ENCODE data around the gene NELFB. TPM values are rescaled to one million over a fixed set of nuclear protein-coding genes. Genes with fewer than 3 reads are reported as not detected.

The NELFB gene
- total RNA-seq, 1 experiment from 2014 or later = 95.0 TPM

DNA sequence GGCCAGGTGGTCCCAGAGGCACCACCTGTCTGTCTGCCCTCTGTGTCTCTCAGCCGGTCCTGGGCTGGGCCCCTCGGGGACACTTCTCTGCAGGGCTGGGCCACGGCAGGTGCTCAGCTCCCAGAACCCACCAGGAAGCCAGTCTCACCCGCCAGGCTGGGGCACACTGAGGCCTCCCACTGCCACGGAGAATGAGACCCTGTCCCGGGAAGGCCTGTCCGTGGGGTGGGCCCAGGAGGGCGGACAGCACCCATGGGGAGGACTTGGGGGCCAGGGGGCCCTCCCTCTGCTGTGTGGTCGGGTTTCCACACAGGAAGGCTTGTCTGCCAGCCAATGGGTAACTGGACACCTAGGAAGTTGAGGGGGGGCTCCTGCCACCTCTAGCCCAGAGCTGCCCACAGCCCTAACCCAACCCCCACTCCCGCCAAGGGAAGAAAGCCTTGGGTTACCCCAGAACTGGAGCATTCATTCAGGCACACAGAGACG is 18.1 kb upstream of the NELFB start (continued):
- TF ChIP-seq, protein P1, sequence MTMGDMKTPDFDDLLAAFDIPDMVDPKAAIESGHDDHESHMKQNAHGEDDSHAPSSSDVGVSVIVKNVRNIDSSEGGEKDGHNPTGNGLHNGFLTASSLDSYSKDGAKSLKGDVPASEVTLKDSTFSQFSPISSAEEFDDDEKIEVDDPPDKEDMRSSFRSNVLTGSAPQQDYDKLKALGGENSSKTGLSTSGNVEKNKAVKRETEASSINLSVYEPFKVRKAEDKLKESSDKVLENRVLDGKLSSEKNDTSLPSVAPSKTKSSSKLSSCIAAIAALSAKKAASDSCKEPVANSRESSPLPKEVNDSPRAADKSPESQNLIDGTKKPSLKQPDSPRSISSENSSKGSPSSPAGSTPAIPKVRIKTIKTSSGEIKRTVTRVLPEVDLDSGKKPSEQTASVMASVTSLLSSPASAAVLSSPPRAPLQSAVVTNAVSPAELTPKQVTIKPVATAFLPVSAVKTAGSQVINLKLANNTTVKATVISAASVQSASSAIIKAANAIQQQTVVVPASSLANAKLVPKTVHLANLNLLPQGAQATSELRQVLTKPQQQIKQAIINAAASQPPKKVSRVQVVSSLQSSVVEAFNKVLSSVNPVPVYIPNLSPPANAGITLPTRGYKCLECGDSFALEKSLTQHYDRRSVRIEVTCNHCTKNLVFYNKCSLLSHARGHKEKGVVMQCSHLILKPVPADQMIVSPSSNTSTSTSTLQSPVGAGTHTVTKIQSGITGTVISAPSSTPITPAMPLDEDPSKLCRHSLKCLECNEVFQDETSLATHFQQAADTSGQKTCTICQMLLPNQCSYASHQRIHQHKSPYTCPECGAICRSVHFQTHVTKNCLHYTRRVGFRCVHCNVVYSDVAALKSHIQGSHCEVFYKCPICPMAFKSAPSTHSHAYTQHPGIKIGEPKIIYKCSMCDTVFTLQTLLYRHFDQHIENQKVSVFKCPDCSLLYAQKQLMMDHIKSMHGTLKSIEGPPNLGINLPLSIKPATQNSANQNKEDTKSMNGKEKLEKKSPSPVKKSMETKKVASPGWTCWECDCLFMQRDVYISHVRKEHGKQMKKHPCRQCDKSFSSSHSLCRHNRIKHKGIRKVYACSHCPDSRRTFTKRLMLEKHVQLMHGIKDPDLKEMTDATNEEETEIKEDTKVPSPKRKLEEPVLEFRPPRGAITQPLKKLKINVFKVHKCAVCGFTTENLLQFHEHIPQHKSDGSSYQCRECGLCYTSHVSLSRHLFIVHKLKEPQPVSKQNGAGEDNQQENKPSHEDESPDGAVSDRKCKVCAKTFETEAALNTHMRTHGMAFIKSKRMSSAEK (CRISPR knock-in tag; IDR thresholded peaks at IDR 0.05; ENCODE audit: borderline replicate concordance) = no peak
- TF ChIP-seq CDX4 (CRISPR knock-in tag; IDR thresholded peaks at IDR 0.05; ENCODE audit: borderline replicate concordance) (no peak), ZSCAN18 (CRISPR knock-in tag; IDR thresholded peaks at IDR 0.05) (no peak), ERG (CRISPR knock-in tag; IDR thresholded peaks at IDR 0.05) (no peak)

DNA sequence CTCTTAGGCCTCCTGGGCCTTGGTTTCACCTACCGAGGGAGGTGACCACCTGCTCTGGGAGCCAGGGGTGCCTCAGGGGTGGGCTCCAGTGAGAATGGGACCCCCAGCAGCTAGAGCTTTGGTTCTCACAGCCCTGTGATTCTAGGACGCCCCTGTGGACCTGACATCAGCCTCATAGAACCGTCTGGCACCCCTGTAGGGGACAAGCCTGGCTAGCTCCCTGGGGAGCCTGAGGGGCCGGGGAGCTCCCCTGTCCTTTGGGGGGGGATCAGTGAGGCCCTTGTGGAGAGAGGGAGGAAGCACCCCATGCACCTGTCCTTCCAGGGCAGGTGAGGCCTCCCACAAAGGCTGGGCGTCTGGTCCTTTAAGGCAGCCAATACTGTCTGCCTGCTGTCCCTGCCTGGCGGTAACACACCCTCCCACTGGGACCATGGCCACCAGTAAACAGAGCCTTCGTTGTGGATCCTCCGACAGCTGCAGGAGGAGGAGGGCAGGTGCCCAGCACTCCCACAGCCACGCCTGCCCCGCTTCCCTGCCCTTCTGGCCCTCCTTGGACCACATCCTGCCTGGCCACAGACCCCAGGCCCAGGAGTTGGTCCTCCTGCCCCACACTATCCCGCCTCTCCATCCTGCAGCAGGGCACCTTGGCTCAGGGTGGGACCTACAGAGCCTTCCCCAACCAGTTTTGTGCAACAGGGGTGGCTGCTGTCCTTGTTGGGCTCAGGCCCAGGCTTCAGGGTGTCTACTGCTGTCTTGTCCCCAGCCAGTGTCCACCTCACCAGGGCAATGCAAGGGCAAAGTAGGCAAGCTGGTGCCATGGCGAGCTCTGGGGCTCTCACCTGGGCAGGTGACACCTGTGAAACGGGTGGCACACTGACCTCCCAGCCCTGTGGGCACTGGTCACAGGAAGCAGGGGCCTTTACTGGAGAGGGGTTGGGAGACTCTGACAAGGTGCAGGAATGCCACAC is 17.1 kb upstream of the NELFB start:
- no peak for TF ChIP-seq CREM (CRISPR knock-in tag; IDR thresholded peaks at IDR 0.05)
- TF ChIP-seq ZNF416 (CRISPR knock-in tag; IDR thresholded peaks at IDR 0.05) = no peak
- no peak for TF ChIP-seq NFE2L1 (CRISPR knock-in tag; IDR thresholded peaks at IDR 0.05)
- TF ChIP-seq EMX1 (CRISPR knock-in tag; IDR thresholded peaks at IDR 0.05) = no peak
- TF ChIP-seq, protein P2, sequence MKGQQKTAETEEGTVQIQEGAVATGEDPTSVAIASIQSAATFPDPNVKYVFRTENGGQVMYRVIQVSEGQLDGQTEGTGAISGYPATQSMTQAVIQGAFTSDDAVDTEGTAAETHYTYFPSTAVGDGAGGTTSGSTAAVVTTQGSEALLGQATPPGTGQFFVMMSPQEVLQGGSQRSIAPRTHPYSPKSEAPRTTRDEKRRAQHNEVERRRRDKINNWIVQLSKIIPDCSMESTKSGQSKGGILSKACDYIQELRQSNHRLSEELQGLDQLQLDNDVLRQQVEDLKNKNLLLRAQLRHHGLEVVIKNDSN (CRISPR knock-in tag; IDR thresholded peaks at IDR 0.05) = no peak
- TF ChIP-seq, protein P3, sequence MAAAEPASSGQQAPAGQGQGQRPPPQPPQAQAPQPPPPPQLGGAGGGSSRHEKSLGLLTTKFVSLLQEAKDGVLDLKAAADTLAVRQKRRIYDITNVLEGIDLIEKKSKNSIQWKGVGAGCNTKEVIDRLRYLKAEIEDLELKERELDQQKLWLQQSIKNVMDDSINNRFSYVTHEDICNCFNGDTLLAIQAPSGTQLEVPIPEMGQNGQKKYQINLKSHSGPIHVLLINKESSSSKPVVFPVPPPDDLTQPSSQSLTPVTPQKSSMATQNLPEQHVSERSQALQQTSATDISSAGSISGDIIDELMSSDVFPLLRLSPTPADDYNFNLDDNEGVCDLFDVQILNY (CRISPR knock-in tag; IDR thresholded peaks at IDR 0.05) = no peak
- TF ChIP-seq, protein P4, sequence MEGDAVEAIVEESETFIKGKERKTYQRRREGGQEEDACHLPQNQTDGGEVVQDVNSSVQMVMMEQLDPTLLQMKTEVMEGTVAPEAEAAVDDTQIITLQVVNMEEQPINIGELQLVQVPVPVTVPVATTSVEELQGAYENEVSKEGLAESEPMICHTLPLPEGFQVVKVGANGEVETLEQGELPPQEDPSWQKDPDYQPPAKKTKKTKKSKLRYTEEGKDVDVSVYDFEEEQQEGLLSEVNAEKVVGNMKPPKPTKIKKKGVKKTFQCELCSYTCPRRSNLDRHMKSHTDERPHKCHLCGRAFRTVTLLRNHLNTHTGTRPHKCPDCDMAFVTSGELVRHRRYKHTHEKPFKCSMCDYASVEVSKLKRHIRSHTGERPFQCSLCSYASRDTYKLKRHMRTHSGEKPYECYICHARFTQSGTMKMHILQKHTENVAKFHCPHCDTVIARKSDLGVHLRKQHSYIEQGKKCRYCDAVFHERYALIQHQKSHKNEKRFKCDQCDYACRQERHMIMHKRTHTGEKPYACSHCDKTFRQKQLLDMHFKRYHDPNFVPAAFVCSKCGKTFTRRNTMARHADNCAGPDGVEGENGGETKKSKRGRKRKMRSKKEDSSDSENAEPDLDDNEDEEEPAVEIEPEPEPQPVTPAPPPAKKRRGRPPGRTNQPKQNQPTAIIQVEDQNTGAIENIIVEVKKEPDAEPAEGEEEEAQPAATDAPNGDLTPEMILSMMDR (IDR thresholded peaks at IDR 0.05) = no peak
- no peak for TF ChIP-seq MXD4 (CRISPR knock-in tag; IDR thresholded peaks at IDR 0.05; ENCODE audit: borderline replicate concordance)
- TF ChIP-seq ZNF232 (CRISPR knock-in tag; IDR thresholded peaks at IDR 0.05) = no peak
- no peak for TF ChIP-seq CDX4 (CRISPR knock-in tag; IDR thresholded peaks at IDR 0.05; ENCODE audit: borderline replicate concordance)
- TF ChIP-seq IRF1 (CRISPR knock-in tag; IDR thresholded peaks at IDR 0.05) = no peak
- TF ChIP-seq, protein P5, sequence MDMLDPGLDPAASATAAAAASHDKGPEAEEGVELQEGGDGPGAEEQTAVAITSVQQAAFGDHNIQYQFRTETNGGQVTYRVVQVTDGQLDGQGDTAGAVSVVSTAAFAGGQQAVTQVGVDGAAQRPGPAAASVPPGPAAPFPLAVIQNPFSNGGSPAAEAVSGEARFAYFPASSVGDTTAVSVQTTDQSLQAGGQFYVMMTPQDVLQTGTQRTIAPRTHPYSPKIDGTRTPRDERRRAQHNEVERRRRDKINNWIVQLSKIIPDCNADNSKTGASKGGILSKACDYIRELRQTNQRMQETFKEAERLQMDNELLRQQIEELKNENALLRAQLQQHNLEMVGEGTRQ (CRISPR knock-in tag; IDR thresholded peaks at IDR 0.05) = no peak
- no peak for TF ChIP-seq TCF7 (CRISPR knock-in tag; IDR thresholded peaks at IDR 0.05; ENCODE audit: low read depth)
- TF ChIP-seq RORB (CRISPR knock-in tag; IDR thresholded peaks at IDR 0.05) = no peak
- ChIA-PET CTCF (interaction anchor here (0.6 to 4.6 kb wide), 21 partner anchors 9 to 290 kb away, joined by 3 to 143 read pairs (median 10); partner anchors contain the start of genes CYSRT1, LRRC26, MAN1B1 and NELFB), POLR2A (interaction anchor here (0.6 kb wide), 1 partner anchor 153 kb away, joined by 3 read pairs; no protein-coding TSS in a partner anchor)
- no peaks in the 10 kb centered on the region for H3K27me3 Mint-ChIP-seq (ENCODE audit: low read depth)
- H3K9me3 Mint-ChIP-seq = no peaks in the 10 kb centered on the region
- H3K4me1 Mint-ChIP-seq = peaks cover 29% of the 10 kb centered on the region
- no peak overlapping the region for H3K4me3 Mint-ChIP-seq
- H3K36me3 Mint-ChIP-seq = peaks cover 11% of the 10 kb centered on the region
- no peak overlapping the region for H3K27ac Mint-ChIP-seq
- no peak for ATAC-seq
- DNase-seq (ENCODE audit: low spot score) = no peak

All from WTC11 (cell line).